ENCODE results near the gene GMEB2. TPM values are rescaled to one million over a fixed set of nuclear protein-coding genes. Genes with fewer than 3 reads are reported as not detected.
A peak's percentile ranks its signal among the peaks of the same experiment; 100 is the strongest.

GMEB2 gene
- total and polyA plus RNA-seq, 10 of the 15 experiments (the other 5 are each of a cell fraction or from before 2014, with no cell fraction given) = 0.08 to 15.1 (median 6.9) TPM

DNA sequence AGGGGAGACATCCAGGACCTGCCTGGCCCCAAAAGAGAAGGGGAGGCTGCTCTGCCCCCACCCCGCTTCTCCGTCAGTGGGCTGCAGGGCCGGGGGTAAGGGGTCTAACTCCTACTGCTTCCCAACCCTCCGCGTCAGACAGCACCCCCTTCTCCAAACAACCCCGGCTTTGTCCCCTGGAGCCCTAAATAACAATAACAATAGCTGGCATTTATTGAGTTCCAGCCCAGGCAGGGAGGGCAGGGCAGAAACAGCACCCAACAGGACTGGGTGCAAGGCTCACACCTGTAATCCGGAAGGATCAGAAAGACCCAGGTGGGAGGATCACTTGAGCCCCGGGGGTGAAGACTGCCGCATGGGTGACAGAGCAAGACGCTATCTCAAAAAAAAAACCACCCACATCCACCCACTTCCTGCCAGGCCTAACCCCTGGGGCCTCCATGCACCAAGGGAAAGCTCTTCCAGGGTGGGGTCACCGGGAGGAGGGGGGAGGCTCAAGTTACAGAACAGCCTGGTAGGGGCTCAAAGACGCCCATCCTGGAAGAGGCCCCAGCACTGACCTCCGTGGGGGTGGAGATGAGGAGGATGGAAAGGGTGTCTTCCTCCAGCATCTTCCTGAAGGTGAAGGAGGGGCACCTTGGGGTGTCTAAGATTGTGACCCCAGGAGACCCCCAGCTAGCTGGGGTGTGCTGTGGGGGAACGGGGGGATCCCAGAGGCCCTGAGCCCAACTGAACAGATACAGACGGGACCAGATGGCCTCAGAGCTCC is 74.2 kb downstream of the GMEB2 start (continued):
- TF ChIP-seq, protein P1, sequence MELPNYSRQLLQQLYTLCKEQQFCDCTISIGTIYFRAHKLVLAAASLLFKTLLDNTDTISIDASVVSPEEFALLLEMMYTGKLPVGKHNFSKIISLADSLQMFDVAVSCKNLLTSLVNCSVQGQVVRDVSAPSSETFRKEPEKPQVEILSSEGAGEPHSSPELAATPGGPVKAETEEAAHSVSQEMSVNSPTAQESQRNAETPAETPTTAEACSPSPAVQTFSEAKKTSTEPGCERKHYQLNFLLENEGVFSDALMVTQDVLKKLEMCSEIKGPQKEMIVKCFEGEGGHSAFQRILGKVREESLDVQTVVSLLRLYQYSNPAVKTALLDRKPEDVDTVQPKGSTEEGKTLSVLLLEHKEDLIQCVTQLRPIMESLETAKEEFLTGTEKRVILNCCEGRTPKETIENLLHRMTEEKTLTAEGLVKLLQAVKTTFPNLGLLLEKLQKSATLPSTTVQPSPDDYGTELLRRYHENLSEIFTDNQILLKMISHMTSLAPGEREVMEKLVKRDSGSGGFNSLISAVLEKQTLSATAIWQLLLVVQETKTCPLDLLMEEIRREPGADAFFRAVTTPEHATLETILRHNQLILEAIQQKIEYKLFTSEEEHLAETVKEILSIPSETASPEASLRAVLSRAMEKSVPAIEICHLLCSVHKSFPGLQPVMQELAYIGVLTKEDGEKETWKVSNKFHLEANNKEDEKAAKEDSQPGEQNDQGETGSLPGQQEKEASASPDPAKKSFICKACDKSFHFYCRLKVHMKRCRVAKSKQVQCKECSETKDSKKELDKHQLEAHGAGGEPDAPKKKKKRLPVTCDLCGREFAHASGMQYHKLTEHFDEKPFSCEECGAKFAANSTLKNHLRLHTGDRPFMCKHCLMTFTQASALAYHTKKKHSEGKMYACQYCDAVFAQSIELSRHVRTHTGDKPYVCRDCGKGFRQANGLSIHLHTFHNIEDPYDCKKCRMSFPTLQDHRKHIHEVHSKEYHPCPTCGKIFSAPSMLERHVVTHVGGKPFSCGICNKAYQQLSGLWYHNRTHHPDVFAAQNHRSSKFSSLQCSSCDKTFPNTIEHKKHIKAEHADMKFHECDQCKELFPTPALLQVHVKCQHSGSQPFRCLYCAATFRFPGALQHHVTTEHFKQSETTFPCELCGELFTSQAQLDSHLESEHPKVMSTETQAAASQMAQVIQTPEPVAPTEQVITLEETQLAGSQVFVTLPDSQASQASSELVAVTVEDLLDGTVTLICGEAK (IDR thresholded peaks at IDR 0.05; ENCODE audit: borderline replicate concordance) = no peak
- TF ChIP-seq LARP7 (IDR thresholded peaks at IDR 0.05) = 0 out of 2 replicates have a peak, but pooled peaks have one; percentile 22
- TF ChIP-seq JUND (IDR thresholded peaks at IDR 0.05; ENCODE audit: low read depth, low read length) = no peak
- TF ChIP-seq, protein P2, sequence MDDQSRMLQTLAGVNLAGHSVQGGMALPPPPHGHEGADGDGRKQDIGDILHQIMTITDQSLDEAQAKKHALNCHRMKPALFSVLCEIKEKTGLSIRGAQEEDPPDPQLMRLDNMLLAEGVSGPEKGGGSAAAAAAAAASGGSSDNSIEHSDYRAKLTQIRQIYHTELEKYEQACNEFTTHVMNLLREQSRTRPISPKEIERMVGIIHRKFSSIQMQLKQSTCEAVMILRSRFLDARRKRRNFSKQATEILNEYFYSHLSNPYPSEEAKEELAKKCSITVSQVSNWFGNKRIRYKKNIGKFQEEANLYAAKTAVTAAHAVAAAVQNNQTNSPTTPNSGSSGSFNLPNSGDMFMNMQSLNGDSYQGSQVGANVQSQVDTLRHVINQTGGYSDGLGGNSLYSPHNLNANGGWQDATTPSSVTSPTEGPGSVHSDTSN (IDR thresholded peaks at IDR 0.05; ENCODE audit: insufficient replicate concordance, low read depth, low read length) = no peak
- no peak for TF ChIP-seq SIX5 (IDR thresholded peaks at IDR 0.05; ENCODE audit: low read depth, low read length, severe bottlenecking)
- TF ChIP-seq ESRRA (IDR thresholded peaks at IDR 0.05; ENCODE audit: low read length) = no peak
- TF ChIP-seq HDAC6 (IDR thresholded peaks at IDR 0.05; ENCODE audit: unreplicated experiment) = no peak
- TF ChIP-seq, protein P3, sequence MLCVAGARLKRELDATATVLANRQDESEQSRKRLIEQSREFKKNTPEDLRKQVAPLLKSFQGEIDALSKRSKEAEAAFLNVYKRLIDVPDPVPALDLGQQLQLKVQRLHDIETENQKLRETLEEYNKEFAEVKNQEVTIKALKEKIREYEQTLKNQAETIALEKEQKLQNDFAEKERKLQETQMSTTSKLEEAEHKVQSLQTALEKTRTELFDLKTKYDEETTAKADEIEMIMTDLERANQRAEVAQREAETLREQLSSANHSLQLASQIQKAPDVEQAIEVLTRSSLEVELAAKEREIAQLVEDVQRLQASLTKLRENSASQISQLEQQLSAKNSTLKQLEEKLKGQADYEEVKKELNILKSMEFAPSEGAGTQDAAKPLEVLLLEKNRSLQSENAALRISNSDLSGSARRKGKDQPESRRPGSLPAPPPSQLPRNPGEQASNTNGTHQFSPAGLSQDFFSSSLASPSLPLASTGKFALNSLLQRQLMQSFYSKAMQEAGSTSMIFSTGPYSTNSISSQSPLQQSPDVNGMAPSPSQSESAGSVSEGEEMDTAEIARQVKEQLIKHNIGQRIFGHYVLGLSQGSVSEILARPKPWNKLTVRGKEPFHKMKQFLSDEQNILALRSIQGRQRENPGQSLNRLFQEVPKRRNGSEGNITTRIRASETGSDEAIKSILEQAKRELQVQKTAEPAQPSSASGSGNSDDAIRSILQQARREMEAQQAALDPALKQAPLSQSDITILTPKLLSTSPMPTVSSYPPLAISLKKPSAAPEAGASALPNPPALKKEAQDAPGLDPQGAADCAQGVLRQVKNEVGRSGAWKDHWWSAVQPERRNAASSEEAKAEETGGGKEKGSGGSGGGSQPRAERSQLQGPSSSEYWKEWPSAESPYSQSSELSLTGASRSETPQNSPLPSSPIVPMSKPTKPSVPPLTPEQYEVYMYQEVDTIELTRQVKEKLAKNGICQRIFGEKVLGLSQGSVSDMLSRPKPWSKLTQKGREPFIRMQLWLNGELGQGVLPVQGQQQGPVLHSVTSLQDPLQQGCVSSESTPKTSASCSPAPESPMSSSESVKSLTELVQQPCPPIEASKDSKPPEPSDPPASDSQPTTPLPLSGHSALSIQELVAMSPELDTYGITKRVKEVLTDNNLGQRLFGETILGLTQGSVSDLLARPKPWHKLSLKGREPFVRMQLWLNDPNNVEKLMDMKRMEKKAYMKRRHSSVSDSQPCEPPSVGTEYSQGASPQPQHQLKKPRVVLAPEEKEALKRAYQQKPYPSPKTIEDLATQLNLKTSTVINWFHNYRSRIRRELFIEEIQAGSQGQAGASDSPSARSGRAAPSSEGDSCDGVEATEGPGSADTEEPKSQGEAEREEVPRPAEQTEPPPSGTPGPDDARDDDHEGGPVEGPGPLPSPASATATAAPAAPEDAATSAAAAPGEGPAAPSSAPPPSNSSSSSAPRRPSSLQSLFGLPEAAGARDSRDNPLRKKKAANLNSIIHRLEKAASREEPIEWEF (IDR thresholded peaks at IDR 0.05; ENCODE audit: insufficient replicate concordance, low read depth, low read length) = no peak
- TF ChIP-seq SMAD5 (IDR thresholded peaks at IDR 0.05; ENCODE audit: low read depth) = no peak
- peak; percentile 45; the same call in 1 of the 2 replicates for TF ChIP-seq IKZF1 (conservative IDR thresholded peaks at IDR 0.05)
- TF ChIP-seq CBFB (IDR thresholded peaks at IDR 0.05; ENCODE audit: low read depth) = no peak
- no peak for TF ChIP-seq ZNF274 (IDR thresholded peaks at IDR 0.05; ENCODE audit: insufficient read depth, insufficient read length)
- no peak for TF ChIP-seq MYB (IDR thresholded peaks at IDR 0.05; ENCODE audit: borderline replicate concordance, low read depth, low read length)
- no peak for TF ChIP-seq WRNIP1 (IDR thresholded peaks at IDR 0.05; ENCODE audit: borderline replicate concordance, low read depth, low read length)
- TF ChIP-seq, protein P4, sequence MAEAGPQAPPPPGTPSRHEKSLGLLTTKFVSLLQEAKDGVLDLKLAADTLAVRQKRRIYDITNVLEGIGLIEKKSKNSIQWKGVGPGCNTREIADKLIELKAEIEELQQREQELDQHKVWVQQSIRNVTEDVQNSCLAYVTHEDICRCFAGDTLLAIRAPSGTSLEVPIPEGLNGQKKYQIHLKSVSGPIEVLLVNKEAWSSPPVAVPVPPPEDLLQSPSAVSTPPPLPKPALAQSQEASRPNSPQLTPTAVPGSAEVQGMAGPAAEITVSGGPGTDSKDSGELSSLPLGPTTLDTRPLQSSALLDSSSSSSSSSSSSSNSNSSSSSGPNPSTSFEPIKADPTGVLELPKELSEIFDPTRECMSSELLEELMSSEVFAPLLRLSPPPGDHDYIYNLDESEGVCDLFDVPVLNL (IDR thresholded peaks at IDR 0.05; ENCODE audit: low read depth, low read length) = no peak
- TF ChIP-seq NFYB (IDR thresholded peaks at IDR 0.05; ENCODE audit: insufficient read depth, low read depth, low read length) = no peak
- TF ChIP-seq CBX5 (IDR thresholded peaks at IDR 0.05; ENCODE audit: low read depth) = no peak
